Activated CD4-positive, alpha-beta T cell treated with anti-CD3 and anti-CD28 coated beads, Interleukin-10, Interleukin-2, amounts not matched to agents 100 ng/mL and 50 ng/mL, durations not matched to agents 16 hours and 8 hours (primary cell): ENCODE measurements around the gene KREMEN1.

Experiments
- DNase-seq: peaks from one replicate; pipeline ENCODE4 v3.0.0-alpha.2; 2020

Gene KREMEN1

GRCh38 chr22:29152954-29153719 is 80.3 kb downstream of the KREMEN1 start:
- no peak for DNase-seq

DNA sequence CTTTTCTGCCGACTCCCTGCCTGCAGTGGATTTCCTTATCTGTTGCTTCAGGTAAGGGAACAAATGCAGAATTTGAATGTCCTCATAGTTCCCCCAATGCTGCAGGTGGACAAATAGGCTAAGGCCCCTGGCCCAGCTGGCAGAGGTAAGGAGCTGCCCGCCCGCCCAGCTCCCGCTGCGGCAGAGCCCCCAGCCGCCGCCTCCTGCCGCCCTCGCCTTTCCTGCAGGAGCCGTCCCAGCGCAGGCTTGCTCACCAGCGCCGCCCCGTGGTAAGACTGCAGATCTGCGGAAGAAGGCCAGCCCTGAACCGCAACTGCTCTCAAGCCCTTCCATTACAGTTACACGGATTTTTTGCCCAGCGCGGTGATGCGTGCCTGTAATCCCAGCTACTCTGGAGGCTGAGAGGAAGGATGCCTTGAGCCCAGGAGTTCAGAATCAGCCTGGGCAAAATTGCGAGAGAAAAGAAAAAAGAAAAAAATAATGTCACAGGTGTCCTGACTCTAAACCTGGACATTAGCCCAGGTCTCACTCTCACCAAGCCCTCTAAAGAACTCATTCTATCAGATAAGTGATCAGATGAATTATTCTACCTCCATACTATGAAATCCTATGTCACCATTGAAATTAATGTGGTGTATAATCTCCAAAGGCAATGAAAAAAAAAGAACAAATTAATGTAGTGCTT is 81.7 kb downstream of the KREMEN1 start:
- peak; percentile 79 for DNase-seq

DNA sequence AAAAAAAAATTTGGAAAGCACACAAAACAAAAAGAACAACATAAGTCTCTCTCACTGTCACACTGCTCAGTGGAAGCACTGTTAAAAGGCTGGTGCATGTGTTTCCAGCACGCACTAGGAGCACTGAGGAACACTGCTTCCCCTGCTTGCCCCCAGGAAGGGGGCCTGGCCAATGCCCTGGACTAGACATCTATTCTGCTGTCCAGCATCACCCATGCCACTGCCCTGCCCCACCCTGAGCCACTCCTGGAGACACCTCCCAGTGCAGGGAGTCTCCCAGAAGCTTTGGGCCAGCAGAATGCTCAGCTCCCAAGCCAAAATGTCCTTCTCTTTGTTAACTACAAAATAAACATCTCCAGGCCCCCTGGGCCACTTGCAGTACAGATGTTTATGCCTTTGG is 83.1 kb downstream of the KREMEN1 start:
- DNase-seq, result no peak

GRCh38 chr22:29156507-29156906 is 83.7 kb downstream of the KREMEN1 start:
- DNase-seq, result no peak

- no peak for DNase-seq
Measured at GRCh38 chr22:29157759-29158535, 85.1 kb downstream of the KREMEN1 start.

DNA sequence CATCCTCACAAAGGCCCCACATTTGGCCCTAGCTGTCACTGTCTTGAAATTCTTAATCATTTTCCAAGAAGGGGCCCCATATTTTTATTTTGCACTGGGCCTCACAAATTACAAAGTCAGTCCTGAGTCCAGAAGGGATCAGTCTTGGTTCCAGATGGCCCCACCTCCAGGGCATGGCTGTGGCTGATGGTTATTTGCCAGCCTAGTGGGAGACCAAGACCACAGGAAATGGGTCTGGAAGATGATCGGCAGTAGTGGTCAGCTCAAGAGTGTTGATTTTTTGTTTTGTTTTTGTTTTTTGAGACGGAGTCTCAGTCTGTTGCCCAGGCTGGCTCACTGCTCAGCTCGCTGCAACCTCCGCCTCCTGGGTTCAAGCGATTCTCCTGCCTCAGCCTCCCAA is 85.7 kb downstream of the KREMEN1 start:
- no peak for DNase-seq

- DNase-seq, result no peak
Measured at GRCh38 chr22:29163808-29164207, 91.0 kb downstream of the KREMEN1 start.

DNA sequence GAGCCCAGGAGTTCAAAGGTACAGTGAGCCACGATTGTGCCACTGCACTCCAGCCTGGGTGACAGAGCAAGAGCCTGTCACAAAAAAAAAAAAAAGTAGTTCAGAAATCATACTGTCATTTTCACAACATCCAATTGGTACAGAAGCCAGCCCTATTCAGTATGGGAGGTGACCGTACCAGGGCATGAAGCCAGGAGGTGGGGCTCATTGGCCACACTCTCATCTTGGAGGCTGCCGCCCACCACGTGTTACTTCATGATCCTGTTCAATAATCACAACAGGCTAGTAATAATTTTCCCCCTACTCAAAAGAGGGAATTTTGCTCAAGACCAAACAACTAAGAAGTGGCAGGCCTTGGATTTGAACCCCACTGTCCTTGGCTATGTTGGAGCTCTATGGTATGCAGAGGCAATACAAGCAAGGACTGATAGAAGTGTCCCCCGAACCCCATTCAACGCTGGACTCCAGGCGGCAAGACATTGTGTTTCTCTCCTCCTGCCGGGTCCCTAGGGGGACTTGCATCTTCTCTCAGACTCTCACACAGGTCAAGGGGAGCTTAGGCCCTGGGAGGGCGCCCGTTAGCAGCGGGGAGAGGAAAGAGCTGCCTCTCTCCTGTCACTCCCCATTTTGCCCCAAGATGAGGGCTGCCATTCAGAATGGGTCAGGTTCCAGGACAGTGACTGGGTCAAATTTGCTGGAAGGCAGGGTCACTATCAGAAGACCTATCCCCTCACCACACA is 92.7 kb downstream of the KREMEN1 start:
- no peak for DNase-seq

DNA sequence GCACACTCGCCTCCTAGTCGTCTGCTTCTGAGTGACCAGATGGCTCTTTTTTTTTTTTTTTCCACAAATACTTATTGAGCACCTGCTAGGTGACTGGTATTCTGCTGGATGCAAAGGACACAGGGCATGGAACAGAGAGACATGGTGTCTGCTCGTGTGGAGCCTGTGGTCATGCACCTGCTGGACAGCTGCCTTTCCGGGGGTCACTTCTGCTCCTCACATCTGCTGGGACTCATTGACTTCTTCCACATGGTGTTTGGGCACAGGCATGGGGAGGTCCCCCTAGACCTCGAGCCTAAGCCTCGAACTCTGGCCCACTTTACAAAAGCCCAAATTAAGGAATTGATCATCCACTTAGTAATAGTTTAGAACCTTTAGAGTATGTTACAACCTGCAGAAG is 93.3 kb downstream of the KREMEN1 start:
- DNase-seq, result no peak

DNA sequence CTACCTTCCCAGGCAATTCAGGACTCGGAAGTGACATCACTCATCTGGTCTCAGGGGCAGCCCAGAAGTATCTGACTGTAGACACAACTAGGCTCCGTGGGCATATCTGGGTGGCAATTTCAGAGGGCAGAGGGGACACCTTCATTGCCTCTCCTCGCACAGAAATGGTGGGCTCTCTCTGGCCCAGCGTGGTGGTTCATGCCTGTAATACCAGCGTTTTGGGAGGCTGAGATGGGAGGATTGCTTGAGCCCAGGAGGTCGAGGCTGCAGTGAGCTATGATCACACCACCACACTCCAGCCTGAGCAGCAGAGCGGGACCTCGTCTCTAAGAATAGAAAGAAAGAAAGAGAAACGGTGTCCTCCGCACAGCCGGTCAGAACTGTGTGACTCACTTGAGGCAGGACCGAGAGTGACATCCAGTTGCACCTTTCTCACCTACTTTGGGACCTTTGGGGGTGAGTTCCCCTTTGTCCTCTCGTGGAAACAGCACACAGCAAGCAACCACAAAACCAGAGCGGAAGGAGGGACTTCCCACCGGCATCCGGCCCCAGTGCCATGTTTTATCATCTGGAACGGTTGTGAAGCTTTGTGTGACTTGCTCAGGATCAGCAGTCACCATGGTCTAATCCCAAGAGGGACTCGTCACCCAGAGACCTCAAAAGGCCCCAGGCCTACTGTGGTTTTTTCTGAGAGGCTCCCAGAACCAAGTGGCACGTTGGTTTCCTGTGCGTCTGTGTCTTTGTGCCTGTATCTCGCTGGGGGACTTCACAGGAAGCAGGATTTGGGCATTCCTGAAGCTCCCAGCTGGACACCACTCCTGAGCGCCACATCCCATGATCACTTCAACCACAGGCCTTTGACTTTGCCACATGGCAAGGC is 94.4 kb downstream of the KREMEN1 start:
- peak; percentile 89 for DNase-seq

- DNase-seq, result no peak
Measured at GRCh38 chr22:29171721-29172120, 98.9 kb downstream of the KREMEN1 start.

- no peak for DNase-seq
Measured at GRCh38 chr22:29172216-29172615, 99.4 kb downstream of the KREMEN1 start.

- DNase-seq, result no peak
Measured at GRCh38 chr22:29175312-29175835, 102.5 kb downstream of the KREMEN1 start.

- no peak for DNase-seq
Measured at GRCh38 chr22:29183971-29184848, 111.4 kb downstream of the KREMEN1 start.

DNA sequence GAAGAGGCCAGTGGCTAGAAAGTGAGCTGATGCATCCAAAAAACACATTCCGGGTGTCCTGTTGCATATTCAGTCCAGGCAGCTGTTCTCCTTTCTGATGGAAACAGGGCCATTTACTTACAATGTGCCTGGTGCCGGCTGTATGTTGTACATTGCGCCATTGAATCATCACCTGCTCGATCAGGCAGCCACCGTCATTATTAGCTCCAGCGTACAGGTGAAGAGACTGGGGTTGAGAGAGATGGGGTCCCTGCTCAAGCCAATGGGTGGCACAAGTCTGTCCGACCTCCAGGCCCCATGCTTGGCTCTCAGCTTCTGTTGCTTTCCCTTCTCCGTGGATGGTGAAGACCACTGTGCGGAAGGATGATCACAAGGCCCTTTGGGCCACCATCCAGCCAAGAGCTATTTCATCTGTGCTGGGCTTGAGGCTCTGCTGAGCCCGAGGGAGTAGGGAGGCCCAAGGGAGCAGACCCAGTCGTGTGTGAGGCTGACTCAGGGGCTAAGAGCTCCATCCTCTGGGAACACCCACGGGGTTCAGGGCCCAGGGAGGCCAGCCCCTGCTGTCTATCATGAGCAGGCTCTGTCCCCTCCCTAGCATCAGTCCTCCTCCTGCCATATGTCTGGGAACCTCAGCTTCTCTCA is 112.1 kb downstream of the KREMEN1 start:
- DNase-seq, result no peak

GRCh38 chr22:29186302-29186701 is 113.5 kb downstream of the KREMEN1 start:
- DNase-seq, result no peak

DNA sequence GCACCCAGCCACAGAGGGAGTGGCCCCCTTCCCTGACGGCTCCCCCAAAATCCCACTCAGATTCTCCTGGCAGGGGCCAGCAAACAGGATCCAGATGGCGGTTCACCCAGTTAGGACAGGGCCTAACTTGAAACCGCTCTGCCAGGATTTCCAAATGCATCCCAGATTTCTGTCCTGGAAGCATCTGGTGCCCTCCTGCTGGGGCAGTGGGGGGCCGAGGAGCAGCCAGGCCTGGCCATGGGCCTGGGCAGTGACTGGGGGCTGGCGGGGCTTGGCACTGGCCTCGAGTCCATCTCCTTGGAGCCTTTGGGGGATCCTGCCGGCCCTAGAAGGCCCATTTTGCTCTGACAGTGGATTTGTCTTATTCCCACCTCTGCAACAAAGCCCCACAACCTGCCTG is 115.0 kb downstream of the KREMEN1 start:
- DNase-seq, result no peak

GRCh38 chr22:29190051-29190450 is 117.2 kb downstream of the KREMEN1 start:
- DNase-seq, result no peak

DNA sequence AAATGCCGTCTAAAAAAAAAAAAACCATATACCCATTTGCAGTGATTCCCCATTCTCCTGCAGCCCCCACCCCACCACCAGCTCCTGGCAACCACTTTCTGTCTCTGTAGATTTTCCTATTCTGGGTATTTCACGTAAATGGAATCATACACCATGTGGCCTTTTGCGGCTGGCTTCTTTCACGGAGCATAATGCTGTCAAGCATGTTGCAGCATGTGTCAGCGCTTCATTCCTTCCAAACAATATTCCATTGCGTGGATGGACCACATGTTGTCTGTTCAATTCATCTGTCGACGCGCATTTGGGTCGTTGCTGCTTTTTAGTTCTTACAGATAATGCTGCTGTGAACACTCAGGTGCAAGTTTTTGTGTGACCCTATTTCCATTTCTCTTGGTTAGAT is 118.1 kb downstream of the KREMEN1 start:
- no peak for DNase-seq

- no peak for DNase-seq
Measured at GRCh38 chr22:29193021-29193420, 120.2 kb downstream of the KREMEN1 start.
